ENCODE data around the gene MID1.

The MID1 gene

GRCh38 chrX:10416424-10416823, 204.0 kb downstream of the MID1 start:
- Mint-ChIP-seq H3K27me3 (ENCODE audit: low read depth, poor library complexity) (peaks cover 4% of the 10 kb centered on the region), H3K36me3 (ENCODE audit: low read depth) (no peaks in the 10 kb centered on the region), H3K4me1 (peaks cover 10% of the 10 kb centered on the region), H3K4me3 (no peak overlapping the region), H3K9me3 (peaks cover 25% of the 10 kb centered on the region), H3K27ac (no peak overlapping the region)
- TF ChIP-seq CTCF (IDR thresholded peaks at IDR 0.05) = no peak
- no peak for DNase-seq

DNA sequence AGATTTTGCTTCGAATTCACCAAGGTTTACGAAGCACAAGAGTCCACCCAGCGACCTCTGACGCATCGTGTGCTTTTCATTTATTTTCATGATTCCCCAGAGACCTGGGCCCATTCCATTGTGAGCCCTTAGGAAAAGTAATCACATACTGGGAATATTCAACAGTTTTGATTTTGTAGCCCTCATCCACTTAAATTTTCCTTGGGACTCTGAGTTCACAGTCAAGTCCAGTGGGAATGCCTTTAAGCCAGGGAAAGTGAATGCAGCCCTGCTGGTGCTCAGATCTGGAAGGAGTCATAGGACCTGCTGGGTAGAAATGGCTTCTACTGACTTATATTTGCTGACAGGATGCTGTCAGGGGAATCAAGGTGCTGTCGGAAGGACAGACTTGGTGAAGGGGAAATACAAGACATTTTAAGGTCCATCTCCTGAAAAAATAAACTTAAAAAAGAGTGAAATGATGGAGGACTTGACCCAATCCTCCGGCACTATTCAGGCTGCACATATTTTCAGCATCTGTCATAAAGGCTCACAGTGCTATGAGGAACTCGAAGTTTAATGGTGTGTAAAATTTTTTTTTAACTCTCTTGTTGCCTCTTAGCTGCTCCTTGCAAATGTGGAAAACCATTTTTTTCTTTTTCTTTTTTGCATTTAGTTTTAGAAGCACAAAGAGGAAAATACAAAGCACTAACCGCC, 204.9 kb downstream of the MID1 start:
- Mint-ChIP-seq H3K4me3 (no peak overlapping the region), H3K27me3 (ENCODE audit: low read depth, poor library complexity) (peaks cover 4% of the 10 kb centered on the region), H3K9me3 (peaks cover 30% of the 10 kb centered on the region), H3K4me1 (peaks cover 15% of the 10 kb centered on the region), H3K27ac (no peak overlapping the region), H3K36me3 (ENCODE audit: low read depth) (no peaks in the 10 kb centered on the region)
- DNase-seq = no peak
- no peak for TF ChIP-seq CTCF (IDR thresholded peaks at IDR 0.05)

DNA sequence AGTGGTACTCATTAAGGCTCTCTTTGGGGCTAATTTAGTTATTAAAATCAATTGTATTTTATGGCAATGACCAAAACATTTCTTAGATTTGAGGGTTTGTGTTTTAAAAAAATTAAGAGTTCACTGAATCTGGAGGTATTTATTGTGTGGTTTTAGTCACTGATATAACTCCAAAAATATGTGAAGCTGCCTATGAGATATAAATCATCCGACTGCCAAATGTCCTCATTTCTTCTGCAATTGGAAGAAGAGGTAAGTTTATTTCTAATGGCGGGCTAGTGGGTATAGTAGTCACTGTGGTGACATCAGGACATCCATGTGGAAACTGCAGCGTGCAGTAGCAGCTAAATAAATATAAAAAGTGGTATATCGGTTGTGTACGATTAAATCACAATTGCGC, 205.5 kb downstream of the MID1 start:
- Mint-ChIP-seq H3K36me3 (ENCODE audit: low read depth) (no peaks in the 10 kb centered on the region), H3K4me1 (peaks cover 14% of the 10 kb centered on the region), H3K9me3 (peaks cover 27% of the 10 kb centered on the region), H3K27me3 (ENCODE audit: low read depth, poor library complexity) (no peaks in the 10 kb centered on the region), H3K27ac (no peak overlapping the region), H3K4me3 (no peak overlapping the region)
- no peak for TF ChIP-seq CTCF (IDR thresholded peaks at IDR 0.05)
- no peak for DNase-seq

- Mint-ChIP-seq H3K27ac (no peak overlapping the region), H3K4me3 (no peak overlapping the region), H3K27me3 (ENCODE audit: low read depth, poor library complexity) (no peaks in the 10 kb centered on the region), H3K4me1 (peaks cover 14% of the 10 kb centered on the region), H3K36me3 (ENCODE audit: low read depth) (no peaks in the 10 kb centered on the region), H3K9me3 (peaks cover 26% of the 10 kb centered on the region)
- DNase-seq = no peak
- TF ChIP-seq CTCF (IDR thresholded peaks at IDR 0.05) = no peak
Observed at GRCh38 chrX:10414156-10414824, 206.1 kb downstream of the MID1 start.

GRCh38 chrX:10404436-10404835, 215.9 kb downstream of the MID1 start:
- TF ChIP-seq CTCF (IDR thresholded peaks at IDR 0.05) = no peak
- Mint-ChIP-seq H3K4me3 (no peak overlapping the region), H3K4me1 (peaks cover 16% of the 10 kb centered on the region), H3K27ac (no peak overlapping the region), H3K27me3 (ENCODE audit: low read depth, poor library complexity) (no peaks in the 10 kb centered on the region), H3K36me3 (ENCODE audit: low read depth) (no peaks in the 10 kb centered on the region), H3K9me3 (peaks cover 47% of the 10 kb centered on the region)
- no peak for DNase-seq

- Mint-ChIP-seq H3K4me1 (peaks cover 2% of the 10 kb centered on the region), H3K27me3 (ENCODE audit: low read depth, poor library complexity) (no peaks in the 10 kb centered on the region), H3K4me3 (no peak overlapping the region), H3K9me3 (peaks cover 52% of the 10 kb centered on the region), H3K36me3 (ENCODE audit: low read depth) (no peaks in the 10 kb centered on the region), H3K27ac (no peak overlapping the region)
- no peak for DNase-seq
- TF ChIP-seq CTCF (IDR thresholded peaks at IDR 0.05) = no peak
Observed at GRCh38 chrX:10401239-10401638, 219.1 kb downstream of the MID1 start.

All from nephron progenitor cell (in vitro differentiated cells).